ENCODE results near the gene BABAM2. TPM values are rescaled to one million over a fixed set of nuclear protein-coding genes. Genes with fewer than 3 reads are reported as not detected.

The BABAM2 gene
- total RNA-seq, 3 donors from 2014 or later (not counting 1 experiment from before 2014, with no cell fraction given), result 54.6 to 66.1 (median 59.5) TPM

GRCh38 chr2:28340312-28341202 is 450.0 kb downstream of the BABAM2 start:
- WGBS (ENCODE audit: insufficient coverage), result 84% methylated on average over 15 of the region's 15 CpGs
- peak overlapping the region in 1 of 2 donors; percentile 66 for H3K27ac Mint-ChIP-seq
- ATAC-seq, result peak in 1 of 3 donors; percentile 32

DNA sequence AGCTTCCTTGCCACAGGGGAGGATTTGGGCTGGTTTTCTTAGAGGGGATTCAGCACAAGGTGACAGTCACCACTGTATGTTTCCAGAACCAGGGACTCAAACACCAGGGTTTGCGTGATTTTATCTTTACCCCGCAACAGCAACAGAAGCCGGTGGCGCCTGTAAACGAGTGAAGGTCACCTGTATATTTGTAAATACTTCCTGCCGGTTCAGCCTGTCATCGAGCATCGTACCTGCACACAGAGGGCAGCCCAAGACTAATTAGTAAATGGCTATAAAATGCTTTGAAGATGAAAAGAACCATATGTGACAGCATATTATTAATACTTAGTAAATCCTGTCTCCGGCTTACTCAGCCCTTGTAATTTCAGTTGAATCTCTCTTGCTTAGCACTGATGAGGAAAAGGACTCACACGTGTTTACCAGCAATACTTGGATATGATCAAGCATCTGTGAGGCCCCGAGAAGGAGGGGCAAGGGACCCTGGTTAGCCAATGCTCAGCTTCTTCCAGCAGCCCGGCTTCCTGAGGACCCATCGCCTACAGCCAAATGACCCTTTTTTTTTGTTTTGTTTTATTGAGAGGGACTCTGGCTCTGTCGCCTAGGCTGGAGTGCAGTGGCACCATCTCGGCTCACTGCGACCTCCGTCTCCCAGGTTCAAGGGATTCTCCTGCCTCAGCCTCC is 450.8 kb downstream of the BABAM2 start:
- Histone ChIP-seq H3K4me3 (ENCODE audit: low read length) (no peak overlapping the region), H3K9me3 (ENCODE audit: control insufficient read depth, insufficient read depth, low read length) (no peaks in the 10 kb centered on the region), H3K27me3 (ENCODE audit: control insufficient read depth, insufficient read depth, low read length) (no peaks in the 10 kb centered on the region), H3K4me1 (ENCODE audit: control insufficient read depth, insufficient read depth, low read length) (peaks cover 27% of the 10 kb centered on the region), H3K27ac (ENCODE audit: low read length) (no peak overlapping the region), H3K36me3 (ENCODE audit: control insufficient read depth, insufficient read depth, low read length) (no peaks in the 10 kb centered on the region)
- DNase-seq (no peak), ATAC-seq (no peak)
- Mint-ChIP-seq H3K9me3 (no peaks in the 10 kb centered on the region), H3K27ac (peak overlapping the region in 1 of 2 donors; percentile 66), H3K4me1 (peaks cover 12 to 27% of the 10 kb centered on the region in 2 donors), H3K4me3 (no peak overlapping the region), H3K36me3 (no peaks in the 10 kb centered on the region), H3K27me3 (ENCODE audit: low read depth in 2 of 2) (no peaks in the 10 kb centered on the region)
- intact Hi-C loops (cut with micrococcal nuclease), result no loop called here
- TF ChIP-seq CTCF (IDR thresholded peaks at IDR 0.05), result no peak
- WGBS (ENCODE audit: insufficient coverage), result 91% methylated on average over 17 of the region's 17 CpGs

More at GRCh38 chr2:28340312-28341202, 450.0 kb downstream of the BABAM2 start:
- H3K36me3 ChIP-seq (ENCODE audit: control insufficient read depth, insufficient read depth, low read length), result no peaks in the 10 kb centered on the region
- peaks cover 12 to 32% of the 10 kb centered on the region in 2 donors for H3K4me1 Mint-ChIP-seq
- intact Hi-C loops (cut with micrococcal nuclease), result no loop called here
- H3K4me3 ChIP-seq (ENCODE audit: low read length), result no peak overlapping the region
- no peak for DNase-seq
- no peak overlapping the region for H3K4me3 Mint-ChIP-seq
- H3K9me3 Mint-ChIP-seq, result no peaks in the 10 kb centered on the region
- H3K36me3 Mint-ChIP-seq, result no peaks in the 10 kb centered on the region
- H3K9me3 ChIP-seq (ENCODE audit: control insufficient read depth, insufficient read depth, low read length), result no peaks in the 10 kb centered on the region
- no peak overlapping the region for H3K27ac ChIP-seq (ENCODE audit: low read length)
- H3K27me3 ChIP-seq (ENCODE audit: control insufficient read depth, insufficient read depth, low read length), result no peaks in the 10 kb centered on the region
- no peaks in the 10 kb centered on the region for H3K27me3 Mint-ChIP-seq (ENCODE audit: low read depth in 2 of 2)
- no peak for TF ChIP-seq CTCF (IDR thresholded peaks at IDR 0.05)
- H3K4me1 ChIP-seq (ENCODE audit: control insufficient read depth, insufficient read depth, low read length), result peaks cover 28% of the 10 kb centered on the region

GRCh38 chr2:28342081-28342967 is 451.8 kb downstream of the BABAM2 start:
- no peaks in the 10 kb centered on the region for H3K36me3 ChIP-seq (ENCODE audit: control insufficient read depth, insufficient read depth, low read length)
- intact Hi-C loops (cut with micrococcal nuclease), result no loop called here
- Mint-ChIP-seq H3K36me3 (no peaks in the 10 kb centered on the region), H3K27ac (no peak overlapping the region), H3K4me3 (no peak overlapping the region), H3K9me3 (no peaks in the 10 kb centered on the region), H3K27me3 (ENCODE audit: low read depth in 2 of 2) (no peaks in the 10 kb centered on the region), H3K4me1 (peaks cover 20 to 27% of the 10 kb centered on the region in 2 donors)
- TF ChIP-seq CTCF (IDR thresholded peaks at IDR 0.05), result no peak
- H3K27ac ChIP-seq (ENCODE audit: low read length), result no peak overlapping the region
- 89% methylated on average over 15 of the region's 15 CpGs for WGBS (ENCODE audit: insufficient coverage)
- DNase-seq, result no peak
- H3K4me1 ChIP-seq (ENCODE audit: control insufficient read depth, insufficient read depth, low read length), result peaks cover 27% of the 10 kb centered on the region
- no peaks in the 10 kb centered on the region for H3K27me3 ChIP-seq (ENCODE audit: control insufficient read depth, insufficient read depth, low read length)
- H3K9me3 ChIP-seq (ENCODE audit: control insufficient read depth, insufficient read depth, low read length), result no peaks in the 10 kb centered on the region
- no peak for ATAC-seq
- H3K4me3 ChIP-seq (ENCODE audit: low read length), result no peak overlapping the region
